CD4-positive, alpha-beta T cell treated with Interleukin-4 for 4 hours (primary cell): ENCODE data around the gene PPP1R13B.

ENCODE experiments used
- DNase-seq: peaks from one replicate; pipeline ENCODE4 v3.0.0-alpha.2; 2020

PPP1R13B gene

DNA sequence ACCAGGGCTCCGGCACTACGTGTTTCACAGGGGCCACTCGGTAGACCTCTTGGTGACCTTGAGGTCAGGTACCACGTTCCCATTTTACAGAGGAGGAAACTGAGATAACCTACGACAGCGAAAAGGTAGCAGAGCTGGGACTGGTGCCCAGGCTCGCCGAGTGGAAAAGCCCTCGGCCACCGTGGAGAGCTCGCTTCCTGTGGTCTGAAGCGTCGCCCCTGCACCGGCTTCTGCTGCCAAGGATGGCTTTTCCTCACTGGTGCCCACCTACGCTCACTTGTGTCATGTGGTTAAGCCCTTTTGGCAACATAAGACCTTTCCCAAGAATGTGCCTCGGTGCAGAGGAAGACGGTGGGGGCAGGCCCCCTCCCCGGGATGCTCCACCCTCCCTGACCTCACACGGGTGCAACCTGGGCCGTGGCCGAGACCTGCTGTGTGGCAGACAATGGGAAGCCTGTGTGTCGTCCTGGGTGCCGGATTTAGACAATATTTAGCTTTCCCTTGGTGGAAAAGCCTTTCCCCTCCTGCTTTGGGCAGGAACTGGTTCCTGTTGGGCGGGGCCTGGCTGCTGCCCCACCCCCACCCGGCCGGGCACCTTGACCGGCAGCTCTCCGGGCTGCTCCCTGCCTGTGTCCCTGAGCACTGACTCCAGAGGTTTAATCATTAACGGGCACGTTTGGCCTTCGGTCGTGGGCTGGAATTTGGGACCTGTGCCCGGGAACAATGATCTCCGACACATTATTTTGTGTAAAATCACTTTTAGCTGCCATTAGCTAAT lies 32.4 kb upstream of the PPP1R13B start:
- DNase-seq, result no peak

DNA sequence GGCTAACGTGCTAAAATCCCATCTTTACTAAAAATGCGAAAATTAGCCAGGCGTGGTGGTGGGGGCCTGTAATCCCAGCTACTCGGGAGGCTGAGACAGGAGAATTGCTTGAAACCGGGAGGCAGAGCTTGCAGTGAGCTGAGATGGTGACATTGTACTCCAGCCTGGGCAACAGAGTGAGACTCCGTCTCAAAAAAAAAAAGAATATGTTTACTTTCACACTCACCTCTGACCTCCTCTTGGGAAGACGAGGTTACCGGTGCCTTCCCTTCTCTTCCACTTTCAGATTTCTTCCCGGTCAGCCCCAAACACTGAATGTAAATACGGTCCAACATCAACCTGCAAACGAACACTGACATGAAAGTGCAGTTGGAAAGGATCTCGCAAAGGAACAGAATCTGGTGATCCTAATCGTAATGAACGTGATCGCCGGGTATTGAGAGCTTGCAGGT lies 31.8 kb upstream of the PPP1R13B start:
- DNase-seq, result no peak

DNA sequence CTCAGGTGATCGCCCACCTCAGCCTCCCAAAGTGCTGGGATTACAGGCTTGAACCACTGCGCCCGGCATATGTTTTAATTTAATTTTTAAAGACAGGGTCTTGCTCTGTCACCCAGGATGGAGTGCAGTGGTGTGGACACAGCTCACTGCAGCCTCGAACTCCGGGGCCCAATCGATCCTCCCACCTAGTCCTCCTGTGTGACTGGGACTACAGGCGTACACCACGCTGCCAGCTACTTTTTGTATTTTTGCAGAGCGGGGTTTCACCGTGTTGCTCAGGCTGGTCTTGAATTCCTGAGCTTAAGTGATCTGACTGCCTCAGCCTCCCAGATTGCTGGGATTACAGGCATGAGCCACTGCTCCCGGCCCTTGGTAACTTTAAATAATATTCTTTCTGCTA lies 30.8 kb upstream of the PPP1R13B start:
- DNase-seq, result no peak

DNA sequence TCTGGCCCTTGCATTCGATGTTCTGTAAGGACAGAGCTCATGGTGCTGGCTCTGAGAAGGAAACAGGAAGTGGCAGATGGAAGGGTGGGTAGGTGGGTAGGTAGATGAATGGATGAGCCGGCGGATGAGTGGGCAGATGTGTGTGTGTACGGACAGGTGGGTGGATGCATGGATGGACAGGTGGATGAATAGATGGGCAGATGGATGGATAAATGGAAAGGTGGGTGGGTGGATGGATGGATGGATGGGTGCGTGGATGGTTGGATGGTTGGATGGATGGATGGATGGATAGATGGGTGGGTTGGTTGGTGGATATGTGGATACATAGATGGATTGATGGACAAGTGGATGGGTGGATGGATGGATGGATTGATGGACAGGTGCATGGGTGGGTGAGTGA lies 27.6 kb upstream of the PPP1R13B start:
- DNase-seq, result no peak

DNA sequence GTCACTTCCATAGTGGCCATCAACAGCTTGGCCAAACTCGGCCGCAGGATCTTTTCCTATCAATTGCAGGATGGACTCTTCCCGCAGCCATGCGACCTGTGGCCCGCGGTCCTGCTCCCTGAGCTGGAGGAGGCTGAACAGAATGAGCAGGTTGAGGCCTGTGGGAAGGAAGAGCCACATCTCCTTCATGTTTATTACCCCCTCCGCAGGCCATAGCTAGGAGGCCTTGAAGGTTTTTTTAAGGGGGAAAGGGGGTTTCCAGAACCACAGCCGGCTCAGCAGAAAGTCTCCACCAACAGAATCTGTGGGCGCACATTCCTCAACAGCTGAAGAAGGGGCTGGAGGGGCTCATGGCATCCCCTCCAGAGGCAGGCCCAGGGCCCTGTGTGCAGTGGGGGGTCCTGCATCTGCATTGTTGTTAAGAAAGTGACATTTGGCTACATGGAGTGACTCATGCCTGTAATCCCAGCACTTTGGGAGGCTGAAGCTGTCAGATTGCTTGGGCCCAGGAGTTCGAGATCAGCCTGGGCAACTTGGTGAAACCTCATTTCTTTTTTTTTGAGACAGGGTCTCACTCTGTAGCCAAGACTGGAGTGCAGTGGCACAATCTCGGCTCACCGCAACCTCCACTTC lies 25.2 kb upstream of the PPP1R13B start:
- DNase-seq, result peak; percentile 29

DNA sequence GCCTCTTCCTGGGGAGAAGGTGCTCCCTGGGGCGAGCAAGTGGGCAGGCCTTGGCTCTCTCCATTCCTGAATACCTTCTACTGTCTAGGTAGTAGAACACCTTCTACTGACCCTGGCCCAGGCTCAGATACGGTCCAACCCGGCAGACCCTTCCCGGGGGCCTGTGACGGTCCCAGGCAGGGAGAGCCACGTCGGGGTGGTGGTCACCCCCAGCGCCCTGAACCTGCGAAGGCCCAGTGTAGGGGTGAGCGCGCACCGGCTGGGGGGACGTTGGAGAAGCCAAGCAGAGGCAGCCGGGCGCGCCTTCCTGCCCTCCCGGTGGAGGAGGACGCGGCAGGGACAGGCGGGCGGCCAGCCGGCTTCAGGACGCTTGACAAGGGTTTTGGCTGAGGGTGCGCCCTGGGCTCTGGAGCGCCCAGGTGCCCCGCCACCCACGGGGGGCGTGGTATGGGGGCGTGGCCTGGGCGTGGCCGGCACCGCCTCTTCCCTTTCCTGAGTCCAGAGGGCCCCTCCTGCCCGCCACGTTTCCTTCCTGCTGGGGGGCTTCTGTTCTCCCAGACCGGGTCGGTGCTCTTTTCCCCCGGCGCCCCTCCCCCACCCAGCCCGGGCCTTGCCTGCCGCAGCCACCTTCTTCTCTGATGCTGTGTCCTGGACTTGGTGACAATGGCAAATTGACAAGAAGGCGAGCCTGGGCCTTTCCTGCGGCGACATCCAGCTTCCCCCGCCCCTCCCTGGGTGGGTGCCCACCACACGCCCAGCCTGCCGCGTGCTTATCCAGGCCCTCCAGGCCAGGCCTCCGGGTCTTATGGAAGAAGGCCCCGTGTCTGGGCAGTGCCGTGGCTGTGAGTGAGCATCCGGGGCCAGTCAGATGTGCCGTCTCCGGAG lies 24.5 kb upstream of the PPP1R13B start:
- peak; percentile 54 for DNase-seq

DNA sequence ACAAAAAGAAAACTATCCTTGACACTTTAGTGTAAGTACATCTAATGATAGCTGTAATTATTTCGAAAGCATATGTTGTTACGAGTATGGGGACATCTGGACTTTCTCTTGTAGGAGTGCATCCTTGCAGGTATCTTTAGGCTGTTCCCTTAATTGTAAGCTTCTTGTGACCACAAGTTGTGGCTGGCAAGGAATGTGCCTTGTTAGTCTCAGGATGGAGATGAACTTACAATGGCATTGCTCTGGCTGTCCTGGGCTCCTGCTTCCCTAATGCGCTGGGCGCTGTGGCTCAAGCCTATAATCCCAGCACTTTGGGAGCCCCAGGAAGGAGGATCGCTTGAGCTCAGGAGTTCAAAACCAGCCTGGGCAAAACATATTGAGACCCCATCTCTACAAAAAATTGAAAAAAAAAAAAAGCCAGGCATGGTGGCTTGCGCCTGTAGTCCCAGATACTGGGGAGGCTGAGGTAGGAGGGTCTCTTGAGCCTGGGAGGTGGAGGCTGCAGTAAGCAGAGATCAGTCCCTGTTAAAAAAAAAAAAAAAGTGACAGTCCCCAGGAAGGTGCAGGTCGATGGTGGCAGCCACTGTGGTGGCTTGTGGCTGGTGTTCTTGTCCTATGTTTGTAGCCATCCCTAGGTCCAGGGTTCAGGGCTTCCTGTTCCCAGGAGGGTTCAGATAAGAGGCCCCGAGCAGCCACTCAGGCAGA lies 23.7 kb upstream of the PPP1R13B start:
- DNase-seq, result no peak

DNA sequence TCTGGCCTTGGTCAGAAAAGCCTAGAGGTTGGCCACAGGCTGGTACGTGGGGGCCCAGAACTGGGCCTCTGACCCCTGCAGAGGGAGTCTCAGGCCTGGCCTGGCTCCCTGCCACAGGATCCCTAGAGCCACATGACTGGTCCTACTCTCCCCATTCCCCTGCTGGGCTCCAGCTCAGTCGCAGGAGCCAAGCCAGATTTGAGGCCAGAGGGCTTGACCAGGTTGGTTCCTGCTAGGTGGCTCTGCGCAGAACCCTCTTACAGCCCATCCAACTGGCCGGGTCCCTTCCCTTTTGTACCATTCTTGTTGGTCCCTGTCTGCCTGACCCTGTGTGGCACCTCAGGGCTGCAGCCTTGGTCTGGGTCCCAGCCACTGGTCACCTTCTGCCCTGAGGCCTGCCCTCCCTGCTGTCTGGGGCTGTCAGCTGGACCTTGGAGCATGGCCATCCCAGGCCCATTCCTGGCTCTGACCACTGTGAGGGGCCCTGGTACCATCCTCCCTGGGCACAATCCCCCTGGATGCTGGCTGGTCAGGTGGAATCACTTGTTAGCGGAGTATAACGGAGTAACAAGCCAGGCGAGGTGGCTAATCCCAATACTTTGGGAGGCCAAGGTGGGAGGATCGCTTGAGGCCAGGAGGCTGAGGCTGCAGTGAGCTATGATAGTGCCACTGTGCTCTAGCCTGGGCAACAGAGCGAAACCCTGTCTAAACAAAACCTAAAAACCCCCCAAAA lies 22.9 kb upstream of the PPP1R13B start:
- DNase-seq, result no peak

DNA sequence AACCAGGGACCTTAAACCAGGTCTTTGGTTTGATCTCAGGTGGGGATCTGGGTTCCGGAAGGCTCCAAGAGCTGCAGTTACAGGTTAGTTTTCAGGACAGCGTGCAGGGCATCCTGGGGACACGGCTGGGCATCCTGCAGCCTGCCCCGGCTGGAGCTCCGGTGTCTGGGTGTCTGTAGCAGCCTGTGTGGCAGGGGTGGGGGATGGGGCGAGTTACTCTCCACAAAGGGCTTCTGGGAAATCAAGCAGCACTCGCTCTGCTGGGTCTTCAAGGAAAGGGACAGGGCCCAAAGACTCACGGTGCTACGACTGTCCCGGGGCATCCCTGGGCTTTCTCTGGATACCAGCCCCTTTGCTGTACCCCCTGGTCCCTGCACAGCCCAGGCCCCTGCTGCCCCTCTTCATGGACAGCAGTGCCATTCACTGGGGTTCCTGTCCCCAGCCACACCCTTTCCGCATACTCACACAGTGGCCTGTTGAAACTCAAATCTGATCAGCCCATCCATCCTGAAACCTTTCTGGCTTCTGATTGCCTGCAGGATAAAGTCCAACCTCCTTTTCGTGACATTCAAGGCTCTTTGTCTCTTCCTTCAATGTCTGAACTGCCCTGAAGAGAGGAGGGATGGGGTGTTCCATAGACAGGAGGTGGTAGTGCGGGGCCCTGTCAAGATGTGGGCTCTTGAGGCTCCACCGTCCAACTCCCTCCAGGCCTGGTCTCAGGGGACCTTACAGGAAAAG lies 22.2 kb upstream of the PPP1R13B start:
- no peak for DNase-seq

DNA sequence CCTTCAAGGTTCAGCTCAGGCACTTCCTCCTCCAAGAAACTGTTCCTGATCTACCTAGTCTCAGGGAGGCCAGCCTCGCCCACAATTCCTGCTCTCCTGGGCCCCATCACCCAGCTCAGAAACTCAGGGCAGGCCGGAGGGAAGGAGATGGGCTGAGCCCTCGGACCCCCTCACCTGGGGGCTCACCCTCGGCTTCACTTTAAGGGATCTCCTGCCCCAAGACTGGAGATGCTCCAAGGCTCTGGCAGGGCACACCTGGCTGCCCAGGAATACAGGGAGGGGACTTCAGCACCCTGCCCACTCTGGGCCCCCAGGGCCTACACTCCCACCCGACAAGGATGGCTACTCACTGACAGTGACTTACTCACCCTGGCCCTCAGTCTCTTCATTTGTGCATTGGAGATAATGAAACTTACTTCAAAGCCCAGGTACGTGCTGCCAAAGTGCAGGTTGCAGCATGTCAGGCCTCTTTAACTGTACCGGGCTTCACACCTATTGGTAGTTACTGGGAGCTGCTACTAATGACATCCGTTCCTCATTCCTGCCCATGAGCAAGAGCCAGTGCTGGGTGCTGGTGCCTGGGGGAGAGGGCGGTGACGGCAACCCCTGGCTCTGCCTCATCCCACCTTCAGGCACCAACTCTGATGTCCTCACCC lies 21.0 kb upstream of the PPP1R13B start:
- no peak for DNase-seq

DNA sequence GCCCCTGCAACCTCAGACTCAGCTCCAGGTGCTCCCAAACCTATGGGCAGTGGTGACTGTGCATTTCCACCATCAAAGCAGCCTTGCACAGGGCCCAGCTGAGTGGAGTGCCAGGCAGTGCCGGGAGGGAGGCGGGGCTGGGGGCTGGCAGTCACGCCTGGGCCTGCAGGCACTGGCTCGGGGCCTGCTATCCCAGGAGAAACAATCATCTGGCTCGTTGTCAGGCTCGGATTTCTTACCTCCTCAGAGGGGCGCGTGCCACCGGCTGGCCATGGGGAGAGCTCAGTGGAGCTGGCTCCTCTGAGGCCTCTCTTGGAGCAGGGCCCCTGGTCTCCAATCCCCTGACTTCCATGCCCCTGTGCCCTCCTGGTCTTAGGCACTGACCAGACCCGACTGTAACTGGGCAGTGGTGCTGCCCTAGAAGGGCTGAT lies 20.2 kb upstream of the PPP1R13B start:
- no peak for DNase-seq

DNA sequence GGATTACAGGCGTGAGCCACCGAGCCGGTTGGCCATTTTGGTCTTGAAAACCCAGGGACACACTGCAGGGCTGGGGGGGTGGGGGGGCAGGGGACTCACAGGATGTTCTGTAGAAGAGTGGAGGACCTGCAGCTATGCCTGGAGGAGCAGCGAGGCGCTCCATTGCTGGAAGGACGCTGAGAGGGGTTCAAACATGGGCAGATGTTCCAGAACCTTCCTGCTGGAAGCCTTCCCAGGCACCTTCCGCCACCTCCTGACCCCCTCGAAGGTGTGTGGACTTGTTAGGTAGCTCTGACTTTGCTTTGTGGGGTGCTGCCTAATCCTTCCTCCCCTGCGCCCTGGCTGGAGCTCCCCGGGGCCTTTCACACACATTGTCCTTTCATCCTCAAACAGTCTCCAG lies 19.6 kb upstream of the PPP1R13B start:
- no peak for DNase-seq

DNA sequence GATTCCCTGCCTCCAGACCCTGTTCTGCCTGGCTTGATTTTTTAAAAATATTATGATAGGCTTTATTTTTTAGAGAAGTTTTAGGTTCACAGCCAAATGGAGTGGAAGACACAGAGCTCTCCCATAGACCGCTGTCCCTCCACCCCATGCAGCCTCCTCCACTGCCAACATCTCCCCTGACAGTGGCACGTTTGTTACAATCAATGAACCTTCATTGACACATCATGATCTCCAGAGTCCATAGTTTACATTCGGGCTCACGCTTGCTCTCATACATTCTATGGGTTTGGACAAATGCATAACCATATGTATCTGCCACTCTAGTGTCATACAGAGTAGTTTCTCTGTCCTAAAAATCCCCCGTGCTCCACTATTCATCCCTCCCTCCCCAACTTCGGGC lies 15.9 kb upstream of the PPP1R13B start:
- DNase-seq, result no peak

DNA sequence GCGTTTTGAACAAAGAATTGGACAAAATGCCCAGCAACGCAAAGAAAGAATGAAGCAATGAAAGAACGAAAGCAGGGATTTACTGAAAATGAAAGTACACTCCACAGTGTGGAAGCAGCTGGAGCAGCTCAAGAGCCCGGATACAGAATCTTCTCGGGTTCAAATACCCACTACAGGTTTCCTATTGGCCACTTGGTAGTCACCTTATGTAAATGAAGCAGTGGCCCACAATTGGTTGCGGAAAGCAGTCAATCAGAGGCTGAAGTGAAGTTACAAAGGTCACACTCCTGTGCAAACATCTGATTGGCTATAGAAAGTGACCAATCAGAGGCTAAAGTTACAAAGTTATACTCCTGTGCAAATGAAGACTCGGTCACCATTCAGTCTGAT lies 15.0 kb upstream of the PPP1R13B start:
- no peak for DNase-seq

DNA sequence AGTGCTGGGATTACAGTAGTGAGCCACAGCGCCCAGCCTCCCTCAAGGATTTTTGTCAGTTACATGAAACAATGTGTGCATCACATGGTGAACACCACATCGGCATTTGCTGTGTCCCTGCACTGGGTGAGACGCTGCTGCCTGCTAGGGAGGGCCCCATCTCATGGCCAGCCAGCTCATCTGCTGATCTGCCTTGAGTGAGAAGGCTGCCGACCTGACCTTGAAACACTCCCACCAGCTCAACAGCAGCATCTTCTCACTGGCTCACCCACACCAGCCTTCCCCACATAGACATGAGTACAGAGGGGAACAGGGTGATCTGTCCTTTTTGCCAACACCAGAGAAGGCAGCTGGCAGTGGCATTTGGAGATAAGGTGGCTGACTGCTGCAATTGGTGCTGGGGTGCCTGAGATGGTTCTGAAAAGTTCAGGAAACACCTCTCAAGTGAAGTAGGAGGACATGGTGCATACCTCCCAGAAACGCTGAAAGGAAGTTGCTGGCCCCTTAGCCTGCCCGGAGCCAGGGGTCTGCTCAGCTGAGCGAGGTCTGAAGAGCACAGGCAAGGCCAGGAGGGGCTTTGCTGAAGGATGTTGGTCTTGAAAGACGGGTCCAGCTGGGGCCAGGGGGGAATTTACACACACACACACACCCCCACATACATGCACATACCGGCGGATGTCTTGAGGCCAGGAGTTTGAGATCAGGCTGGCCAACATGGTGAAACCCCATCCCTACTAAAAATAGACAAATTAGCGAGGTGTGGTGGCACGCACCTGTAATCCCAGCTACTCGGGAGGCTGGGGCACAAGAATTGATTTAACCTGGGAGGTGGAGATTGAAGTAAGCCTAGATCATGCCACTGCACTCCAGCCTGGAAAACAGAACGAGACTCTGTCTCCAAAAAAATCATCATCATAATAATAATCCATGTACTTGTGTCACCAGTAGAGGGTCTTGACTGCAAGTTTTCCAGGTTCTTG lies 14.3 kb upstream of the PPP1R13B start:
- DNase-seq, result no peak

DNA sequence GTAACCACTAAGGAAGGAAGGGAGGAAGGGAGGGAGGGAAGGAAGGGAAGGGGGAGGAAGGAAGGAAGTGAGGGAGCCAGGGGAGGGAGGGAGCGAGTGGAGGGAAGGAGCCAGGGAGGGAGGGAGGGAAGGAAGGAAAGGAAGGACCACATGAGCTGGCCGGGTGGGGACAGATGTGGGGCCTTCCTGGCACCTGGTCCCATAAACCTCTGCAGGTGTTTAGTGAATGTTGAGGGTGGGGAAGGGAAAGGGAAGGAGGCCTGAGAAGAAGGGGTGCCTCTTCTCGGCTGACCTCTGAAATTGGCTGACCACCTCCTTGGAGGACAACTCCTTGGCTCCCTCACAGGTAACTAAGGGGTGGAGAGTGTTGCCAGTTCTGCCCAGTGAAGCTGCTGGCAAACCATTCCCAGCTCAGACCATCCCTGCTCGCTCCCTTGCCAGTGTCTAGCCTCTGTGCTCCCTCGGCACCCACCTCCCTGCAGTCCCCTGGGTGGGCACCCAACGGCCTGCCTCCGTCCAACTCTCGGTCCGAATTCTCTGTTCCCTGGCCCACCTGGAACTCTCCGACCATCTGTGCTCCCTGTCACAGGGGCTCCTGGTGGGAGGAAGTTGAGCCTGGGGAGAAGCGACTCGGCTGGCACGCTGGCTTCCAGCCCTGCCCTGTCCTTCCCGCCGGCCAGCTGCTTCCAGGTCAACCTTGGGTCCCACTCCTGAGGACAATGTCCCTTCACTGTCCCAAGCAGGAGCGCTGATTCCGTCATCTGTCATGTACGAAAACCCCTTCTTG lies 12.2 kb upstream of the PPP1R13B start:
- no peak for DNase-seq

DNA sequence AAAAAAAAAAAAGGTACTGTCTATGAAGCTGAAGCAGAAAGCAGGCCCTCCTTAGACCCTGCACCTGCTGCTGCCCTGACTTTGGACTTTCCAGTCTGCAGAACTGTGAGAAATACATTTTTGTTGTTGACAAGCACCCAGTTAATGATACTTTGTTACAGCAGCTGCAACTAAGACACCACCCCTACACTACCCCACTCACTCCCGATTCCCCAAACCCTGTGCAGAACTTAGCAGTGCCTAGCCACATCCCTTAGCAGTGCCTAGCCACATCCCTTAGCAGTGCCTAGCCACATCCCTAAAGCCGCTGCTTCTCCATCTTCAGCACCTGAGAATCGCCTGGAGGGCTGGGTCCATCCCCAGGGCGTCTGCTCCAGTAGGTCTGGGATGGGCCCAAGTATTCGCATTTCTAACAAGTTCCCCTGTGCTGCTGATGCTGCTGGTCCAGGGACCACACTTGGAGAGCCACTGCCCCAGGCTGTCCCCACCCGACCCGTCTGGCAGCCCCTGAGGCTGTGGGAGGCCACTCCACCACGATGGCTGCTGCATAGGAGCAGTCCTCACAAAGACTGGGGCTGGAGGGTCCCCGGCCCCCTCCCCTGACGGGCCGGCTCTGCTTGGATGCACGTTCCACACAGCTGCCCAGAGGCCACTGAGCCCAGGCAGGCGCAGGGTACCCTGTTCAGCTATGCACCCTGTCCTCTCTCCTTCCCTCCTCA lies 10.8 kb upstream of the PPP1R13B start:
- no peak for DNase-seq

DNA sequence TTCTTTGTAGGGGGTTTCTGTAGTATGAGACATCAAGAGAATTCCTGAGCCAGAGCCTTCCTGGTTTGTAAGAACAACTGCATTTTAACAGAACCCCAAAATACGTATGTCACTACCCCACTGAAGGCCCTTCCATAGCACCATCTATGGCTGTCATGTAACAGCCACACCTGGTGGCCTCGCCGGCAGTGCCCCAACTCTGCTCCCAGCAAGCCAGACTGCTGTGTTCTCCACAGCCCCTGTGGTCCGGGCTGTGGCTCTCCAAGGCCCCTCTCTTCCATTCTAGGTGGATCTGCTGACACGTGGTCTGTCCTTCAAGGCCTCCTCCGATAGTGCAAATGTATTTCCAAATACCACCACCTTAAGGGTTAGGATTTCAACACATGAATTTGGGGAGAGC lies 9.9 kb upstream of the PPP1R13B start:
- no peak for DNase-seq
